HG02884 (cell line): Measurements from ENCODE around the gene PTGER2.

Experiments used
- ATAC-seq: cut with Tn5 transposase; IDR thresholded peaks from one replicate; pipeline ENCODE4 v1.9.1; 2021; ENCODE audit warnings: mild to moderate bottlenecking, moderate library complexity; ENCODE audit not compliant: unreplicated experiment

The PTGER2 gene

DNA sequence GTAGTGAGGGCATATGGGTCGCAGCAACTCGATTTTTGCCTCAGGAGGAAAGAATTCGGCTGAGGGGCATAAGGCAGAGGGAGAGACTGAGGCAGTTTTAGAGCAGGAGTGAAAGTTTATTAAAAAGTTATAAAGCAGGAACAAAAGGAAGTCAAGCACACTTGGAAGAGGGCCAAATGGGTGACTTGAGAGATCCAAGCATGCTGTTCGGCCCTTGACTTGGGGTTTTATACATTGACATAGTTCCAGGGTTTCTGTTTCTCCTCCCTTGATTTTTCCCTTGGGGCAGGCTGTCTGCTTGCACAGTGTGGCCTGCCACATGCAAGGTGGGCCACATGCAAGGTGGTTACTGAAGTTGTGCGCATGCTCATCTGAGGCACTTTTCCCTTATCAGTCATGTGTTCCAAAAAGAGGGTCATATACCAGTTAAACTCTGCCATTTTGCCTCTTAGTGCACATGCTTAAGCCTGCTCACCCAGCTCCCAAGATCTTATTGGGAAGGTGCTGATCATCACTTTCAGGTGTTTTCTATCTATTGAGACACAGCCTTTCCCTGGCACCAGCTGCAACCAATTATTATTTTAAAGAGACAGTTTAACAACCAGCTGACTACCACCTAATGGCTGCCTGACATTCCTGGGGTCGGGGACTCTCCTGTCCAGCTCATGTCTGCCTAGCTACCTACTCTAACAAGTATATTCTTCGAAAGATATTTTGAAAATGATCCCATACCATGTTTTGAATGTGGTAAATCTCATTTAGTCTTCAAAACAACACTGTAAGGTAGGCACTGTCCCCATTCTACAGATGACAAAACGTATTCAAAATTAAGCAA is 19.9 kb downstream of the PTGER2 start:
- ATAC-seq = no peak

GRCh38 chr14:52336241-52336640 is 22.1 kb downstream of the PTGER2 start:
- ATAC-seq = no peak

GRCh38 chr14:52338051-52338681 is 24.1 kb downstream of the PTGER2 start:
- no peak for ATAC-seq

DNA sequence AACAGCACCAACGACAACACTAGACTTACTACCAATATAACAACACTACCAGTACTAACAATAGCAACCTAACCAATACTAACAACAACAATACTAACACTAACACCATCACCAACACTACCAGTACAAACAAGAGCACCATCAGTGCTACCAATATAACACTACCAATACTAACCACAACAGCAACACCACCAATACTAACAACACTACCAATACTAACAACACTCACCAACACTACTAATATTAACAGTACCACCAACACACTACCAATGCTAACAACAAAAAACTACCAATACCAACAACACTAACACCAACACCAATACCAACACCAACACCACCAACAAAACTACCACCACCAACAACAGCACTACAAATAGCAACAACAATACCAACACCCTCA is 25.1 kb downstream of the PTGER2 start:
- no peak for ATAC-seq

- ATAC-seq = no peak
Measured at GRCh38 chr14:52342849-52343596, 28.9 kb downstream of the PTGER2 start.

DNA sequence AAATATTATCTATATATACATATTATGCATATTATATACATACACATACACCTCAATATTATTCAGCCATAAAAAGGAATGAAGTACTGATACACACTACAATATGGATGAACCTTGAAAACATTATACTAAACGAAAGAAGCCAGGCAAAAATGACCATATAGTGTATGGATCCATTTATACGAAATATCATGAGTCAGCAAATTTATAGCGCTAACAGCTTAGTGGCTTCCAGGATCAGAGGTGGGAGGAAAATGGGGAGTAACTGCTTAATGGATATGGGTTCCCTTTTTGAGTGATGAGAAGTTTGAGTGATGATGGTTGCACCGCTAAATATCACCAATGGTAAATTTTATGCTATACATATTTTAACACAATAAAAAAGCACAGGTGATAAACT is 32.7 kb downstream of the PTGER2 start:
- no peak for ATAC-seq

- no peak for ATAC-seq
Measured at GRCh38 chr14:52348279-52348678, 34.2 kb downstream of the PTGER2 start.

DNA sequence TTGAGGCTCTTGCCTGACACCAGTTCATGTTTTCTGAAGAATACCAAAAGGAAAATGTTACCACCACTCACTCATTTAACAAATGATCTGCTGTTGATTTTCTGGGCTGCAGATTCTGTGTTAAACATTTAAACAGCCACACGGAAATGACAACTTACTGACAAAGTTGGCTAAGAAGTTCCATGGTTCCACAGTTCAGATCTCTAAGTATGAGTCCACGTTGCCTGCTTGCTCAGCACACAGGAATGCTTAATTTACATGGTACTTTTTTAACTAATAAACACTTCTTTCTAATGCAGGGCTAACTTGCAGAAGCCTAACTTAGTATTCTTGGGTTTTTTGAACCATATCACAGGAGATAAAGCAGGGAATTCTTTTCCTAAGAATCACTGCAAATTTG is 34.7 kb downstream of the PTGER2 start:
- ATAC-seq = no peak

- no peak for ATAC-seq
Measured at GRCh38 chr14:52349731-52350130, 35.6 kb downstream of the PTGER2 start.

GRCh38 chr14:52350445-52350844 is 36.3 kb downstream of the PTGER2 start:
- ATAC-seq = no peak

DNA sequence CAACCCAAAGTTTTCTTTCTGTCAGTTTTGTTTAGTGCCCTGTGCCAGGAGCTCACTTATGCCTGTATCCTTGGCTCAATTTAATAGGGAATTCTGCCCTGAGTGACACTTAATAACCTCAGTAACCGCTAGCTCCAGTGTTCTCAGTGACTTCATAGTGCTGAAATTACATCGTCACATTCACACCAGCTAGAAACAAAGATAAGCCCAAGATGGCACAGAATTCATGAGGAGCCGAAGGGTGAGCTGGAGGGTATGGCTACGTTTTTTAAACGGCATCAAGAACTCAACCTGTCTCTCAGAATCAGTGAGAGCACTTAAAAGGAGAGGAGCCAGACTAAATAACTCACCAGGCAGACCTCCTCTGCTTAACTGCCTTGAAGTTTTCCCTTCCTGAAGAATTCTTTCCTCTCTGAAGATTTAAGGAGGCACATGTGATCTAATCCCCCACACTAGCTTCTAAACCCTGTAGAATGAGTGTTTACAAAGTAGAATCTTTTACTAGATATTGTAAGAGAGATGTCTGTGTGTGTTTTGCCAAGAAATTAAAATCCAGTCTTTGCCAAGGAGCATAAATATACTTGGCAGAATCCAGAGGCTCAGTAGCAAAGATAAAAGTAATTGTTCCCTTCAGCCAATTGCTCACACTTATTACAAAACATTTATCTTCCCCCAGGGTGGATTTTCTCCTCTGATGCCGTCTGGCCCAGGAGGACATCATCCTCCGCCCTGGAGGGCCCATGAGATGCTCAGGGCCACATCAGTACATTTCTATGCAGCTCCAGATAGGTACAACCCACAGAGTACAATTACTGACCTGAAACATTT is 37.3 kb downstream of the PTGER2 start:
- ATAC-seq = no peak

DNA sequence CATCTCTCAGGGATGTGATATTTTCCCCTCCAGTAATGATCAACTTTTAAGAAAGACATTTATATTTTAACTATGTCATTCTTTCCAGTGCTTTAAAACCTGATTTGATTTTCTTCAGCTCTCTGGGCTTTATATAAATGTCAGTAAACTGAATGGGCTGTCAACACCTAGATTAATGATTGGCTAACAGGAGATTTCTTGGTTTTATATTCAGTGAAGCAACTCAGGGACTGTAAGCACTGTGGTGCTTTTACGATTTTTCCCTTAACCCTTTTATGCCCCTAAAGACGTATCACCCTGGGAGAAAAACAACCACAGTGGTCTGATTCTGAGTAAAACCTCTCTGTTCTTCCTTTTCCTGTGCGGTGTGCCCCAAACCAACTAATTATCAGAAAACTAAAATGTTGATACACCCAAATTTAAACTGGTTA is 38.0 kb downstream of the PTGER2 start:
- ATAC-seq = peak; percentile 66

- no peak for ATAC-seq
Measured at GRCh38 chr14:52352569-52352968, 38.5 kb downstream of the PTGER2 start.

GRCh38 chr14:52354242-52354641 is 40.1 kb downstream of the PTGER2 start:
- no peak for ATAC-seq

GRCh38 chr14:52355016-52355431 is 40.9 kb downstream of the PTGER2 start:
- no peak for ATAC-seq

DNA sequence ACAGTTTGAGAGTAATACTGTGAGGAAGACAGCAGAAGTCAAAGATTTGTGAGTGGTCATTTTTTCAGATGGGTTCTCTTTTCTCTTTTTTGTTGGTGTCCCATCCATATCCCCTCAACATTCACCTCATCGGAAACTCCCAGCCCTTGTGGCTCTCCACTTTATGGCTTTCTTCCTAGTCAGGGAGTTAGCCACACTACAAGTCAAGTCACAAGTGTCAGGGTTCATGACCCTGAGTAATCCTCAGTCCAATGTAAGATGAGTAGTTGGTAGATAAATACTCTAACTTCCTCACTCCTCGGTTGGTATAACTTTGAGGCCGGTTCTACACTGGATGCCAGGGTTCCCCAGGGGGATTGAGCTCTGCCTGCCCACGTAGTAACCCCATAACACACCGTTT is 41.4 kb downstream of the PTGER2 start:
- ATAC-seq = no peak

GRCh38 chr14:52356025-52356424 is 41.9 kb downstream of the PTGER2 start:
- ATAC-seq = no peak

- no peak for ATAC-seq
Measured at GRCh38 chr14:52360831-52361230, 46.7 kb downstream of the PTGER2 start.

DNA sequence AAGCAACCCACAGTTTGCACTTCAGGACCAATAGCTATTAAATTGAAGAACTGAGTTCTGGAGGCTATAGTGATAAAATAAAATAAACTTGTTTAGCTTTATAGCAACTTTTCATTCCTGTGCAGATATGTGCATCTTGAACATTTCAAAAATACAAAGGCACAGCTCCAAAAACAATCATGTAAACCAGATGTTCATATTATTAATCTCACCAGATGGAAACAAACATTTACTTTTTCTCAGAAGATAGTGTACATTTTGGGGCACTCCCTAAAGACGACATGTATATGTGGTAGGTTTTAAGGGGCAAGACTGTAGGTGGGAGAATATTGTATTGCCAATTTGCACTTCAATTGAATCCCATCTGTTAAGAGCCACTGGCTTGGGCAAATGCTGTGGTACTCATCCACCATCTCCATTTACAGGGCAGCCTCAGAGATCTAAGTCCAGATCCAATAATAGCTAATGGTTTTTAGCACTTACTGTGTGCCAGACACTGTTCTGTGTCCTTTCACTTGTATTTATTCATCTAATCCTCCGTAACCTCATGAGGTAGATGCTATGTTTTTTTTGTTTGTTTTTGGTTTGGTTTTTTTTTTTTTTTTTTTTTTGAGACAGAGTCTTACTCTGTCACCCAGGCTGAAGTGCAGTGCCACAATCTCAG is 49.1 kb downstream of the PTGER2 start:
- no peak for ATAC-seq

DNA sequence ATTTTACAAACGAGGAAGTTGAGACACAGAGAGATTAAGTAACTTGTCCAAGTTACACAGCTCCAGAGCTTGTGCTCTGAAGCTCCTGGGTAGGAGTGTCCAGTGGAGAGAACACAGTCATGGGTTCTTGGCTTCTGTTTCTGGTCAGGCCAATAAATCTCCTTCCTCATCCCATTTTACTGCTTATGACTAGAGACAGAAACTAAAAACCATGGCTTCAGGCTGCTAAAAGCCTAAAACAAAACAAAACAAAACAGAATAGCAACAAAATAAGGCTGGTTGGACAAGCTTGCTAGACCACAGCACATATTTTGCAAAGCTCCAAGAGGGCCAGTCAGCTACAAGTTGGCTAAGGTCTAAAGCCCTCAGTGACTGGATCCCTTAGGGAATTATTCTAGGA is 49.8 kb downstream of the PTGER2 start:
- ATAC-seq = no peak
